Fibroblast of lung (primary cell): ENCODE results near the gene NTF4. TPM values are rescaled to one million over a fixed set of nuclear protein-coding genes. Genes with fewer than 3 reads are reported as not detected.
"Not testable (repeated sequence)": the region's sequence is repeated elsewhere in the genome, so short reads cannot be mapped to it uniquely, and the experiment has no call there.

ENCODE experiments used
- DNase-seq, 2 donors: peaks; one replicate each; pipeline versions ENCODE4 v3.0.0 to v3.0.0-alpha.2; 2010; ENCODE audit warnings: low read depth in 2 of 2
- H2AFZ ChIP-seq: 2 replicates; pipeline ENCODE4 v1.5.1; 2012; ENCODE audit warnings: low read length, control low read depth, inconsistent platforms
- H3K27ac ChIP-seq: 2 replicates; pipeline ENCODE4 v1.5.1; 2011; ENCODE audit warnings: low read length, control low read depth; ENCODE audit not compliant: insufficient read depth
- H3K27me3 ChIP-seq: 2 replicates; pipeline ENCODE4 v1.5.1; 2011; ENCODE audit warnings: mild to moderate bottlenecking, low read length; ENCODE audit not compliant: control insufficient read depth, insufficient read depth
- H3K36me3 ChIP-seq: 2 replicates; pipeline ENCODE4 v1.5.1; 2011; ENCODE audit warnings: low read length; ENCODE audit not compliant: control insufficient read depth, insufficient read depth
- H3K4me1 ChIP-seq: 2 replicates; pipeline ENCODE4 v1.5.1; 2011; ENCODE audit warnings: low read length; ENCODE audit not compliant: control insufficient read depth, insufficient read depth; ENCODE audit errors: extremely low read depth
- H3K4me2 ChIP-seq: 2 replicates; pipeline ENCODE4 v1.5.1; 2011; ENCODE audit warnings: low read length, control low read depth; ENCODE audit not compliant: insufficient read depth; ENCODE audit errors: extremely low read depth
- H3K4me3 ChIP-seq, 4 experiments: fragments of 200-600 bp in 1 of 4; sonication (generic) in 1 of 4; replicated peaks in 1 of 4; 2 replicates each; pipeline ENCODE4 v1.5.1; 2011 to 2016; ENCODE audit warnings: low read length in 4 of 4, low read depth in 3 of 4, mild to moderate bottlenecking in 3 of 4, control low read depth in 2 of 4, inconsistent platforms in 1 of 4, mixed read lengths in 1 of 4; ENCODE audit not compliant: insufficient read depth in 1 of 4; ENCODE audit errors: control extremely low read depth in 1 of 4
- H3K79me2 ChIP-seq: 2 replicates; pipeline ENCODE4 v1.5.1; 2012; ENCODE audit warnings: mild to moderate bottlenecking, low read length, inconsistent platforms; ENCODE audit not compliant: control insufficient read depth, insufficient read depth
- H3K9ac ChIP-seq: 2 replicates; pipeline ENCODE4 v1.5.1; 2011; ENCODE audit warnings: mild to moderate bottlenecking, low read length, control low read depth; ENCODE audit not compliant: insufficient read depth
- H3K9me3 ChIP-seq: 2 replicates; pipeline ENCODE4 v1.5.1; 2012; ENCODE audit warnings: low read depth, low read length; ENCODE audit not compliant: control insufficient read depth, insufficient read depth
- H4K20me1 ChIP-seq: 2 replicates; pipeline ENCODE4 v1.5.1; 2011; ENCODE audit warnings: low read length; ENCODE audit not compliant: control insufficient read depth, insufficient read depth; ENCODE audit errors: extremely low read depth
- CTCF ChIP-seq, 2 donors: IDR thresholded peaks in 1 of 2; conservative IDR thresholded peaks in 1 of 2; 1 replicate in 1 of 2; 2 replicates in 1 of 2; pipeline ENCODE4 v1.5.1; 2011 to 2012; ENCODE audit warnings: low read length in 2 of 2, control low read depth in 1 of 2, inconsistent platforms in 1 of 2, low read depth in 1 of 2, mild to moderate bottlenecking in 1 of 2
- polyA plus RNA-seq, 2 donors: library from polyadenylated mRNA; depleted of rRNA in 1 of 2; stranded (reverse) in 1 of 2; unstranded in 1 of 2; fragments of >200 nt; gene quantifications; 2 replicates each; pipeline ENCODE4 v1.2.1, GENCODE V29; 2011 to 2012; ENCODE audit warnings: missing spikeins in 1 of 2
- total RNA-seq: library from RNA; depleted of rRNA; stranded (reverse); fragments of >200 nt; gene quantifications from 2 replicates; pipeline ENCODE4 v1.2.1, GENCODE V29; 2014

NTF4 gene
- total and polyA plus RNA-seq, 2 donors (not counting 1 experiment from before 2014, with no cell fraction given), result not detected

GRCh38 chr19:49038557-49039276 is 25.9 kb downstream of the NTF4 start:
- H2AFZ ChIP-seq, H3K27ac ChIP-seq, H3K79me2 ChIP-seq, H4K20me1 ChIP-seq, H3K9ac ChIP-seq, H3K36me3 ChIP-seq, H3K27me3 ChIP-seq, H3K4me3 ChIP-seq, H3K9me3 ChIP-seq, H3K4me2 ChIP-seq, H3K4me1 ChIP-seq: not testable (repeated sequence)
- peak in 1 of 2 donors; percentile 87 for DNase-seq

- not testable (repeated sequence) for H3K9ac ChIP-seq, DNase-seq, H3K4me1 ChIP-seq, H2AFZ ChIP-seq, H3K27me3 ChIP-seq, H3K4me2 ChIP-seq, H4K20me1 ChIP-seq, H3K4me3 ChIP-seq, H3K9me3 ChIP-seq, H3K27ac ChIP-seq, H3K79me2 ChIP-seq, H3K36me3 ChIP-seq
Measured at GRCh38 chr19:49038111-49038510, 26.5 kb downstream of the NTF4 start.

GRCh38 chr19:49036815-49037214 is 27.8 kb downstream of the NTF4 start, which contains the start of gene CGB1:
CGB1 (minus strand) TSS chr19:49036895; CDS start chr19:49036711, 184 bp downstream.
- H4K20me1 ChIP-seq, H3K9me3 ChIP-seq, H3K9ac ChIP-seq, H3K27me3 ChIP-seq, H3K27ac ChIP-seq, H3K4me2 ChIP-seq, H3K4me1 ChIP-seq, H2AFZ ChIP-seq, H3K36me3 ChIP-seq, H3K4me3 ChIP-seq, H3K79me2 ChIP-seq, DNase-seq: not testable (repeated sequence)
- TF ChIP-seq CTCF (conservative IDR thresholded peaks at IDR 0.05 in 1 of 2, IDR thresholded peaks at IDR 0.05 in 1 of 2; ENCODE audit: low read depth in 1 of 2, low read length in 2 of 2), result peak; percentile 15 to 39

- H2AFZ ChIP-seq, H3K4me1 ChIP-seq, H3K9ac ChIP-seq, H3K4me2 ChIP-seq, H3K27me3 ChIP-seq, H3K4me3 ChIP-seq, H3K9me3 ChIP-seq, H3K36me3 ChIP-seq, DNase-seq, H3K79me2 ChIP-seq, H3K27ac ChIP-seq, H4K20me1 ChIP-seq: not testable (repeated sequence)
- TF ChIP-seq CTCF (conservative IDR thresholded peaks at IDR 0.05 in 1 of 2, IDR thresholded peaks at IDR 0.05 in 1 of 2; ENCODE audit: low read depth in 1 of 2, low read length in 2 of 2), result peak in 1 of 2 donors; percentile 23
Measured at GRCh38 chr19:49031642-49032301, 32.8 kb downstream of the NTF4 start, which contains the start of gene CGB2. CGB2 (plus strand) TSS chr19:49031890; CDS start chr19:49032096, 206 bp downstream.

GRCh38 chr19:49030323-49030722 is 34.3 kb downstream of the NTF4 start:
- DNase-seq, H3K4me1 ChIP-seq, H3K9ac ChIP-seq, H3K9me3 ChIP-seq, H2AFZ ChIP-seq, H3K27me3 ChIP-seq, H3K79me2 ChIP-seq, H3K36me3 ChIP-seq, H4K20me1 ChIP-seq, H3K4me3 ChIP-seq, H3K4me2 ChIP-seq, H3K27ac ChIP-seq: not testable (repeated sequence)
